ENCODE measurements around the gene ASTN2.

- TF ChIP-seq EZH2phosphoT487 (IDR thresholded peaks at IDR 0.05; ENCODE audit: insufficient read depth, low read depth): no peak
- TF ChIP-seq EZH2 (IDR thresholded peaks at IDR 0.05; ENCODE audit: insufficient read depth, poor library complexity, severe bottlenecking): no peak
Measured at GRCh38 chr9:117437283-117437682, 22.4 kb upstream of the ASTN2 start.

Measured in GM23248 (cell line).